Measurements from ENCODE around the gene SIM2.

SIM2 gene

GRCh38 chr21:36743008-36743407 is 44.1 kb downstream of the SIM2 start:
- DNase-seq: no peak

GRCh38 chr21:36743446-36743845 is 44.5 kb downstream of the SIM2 start:
- DNase-seq: no peak

DNA sequence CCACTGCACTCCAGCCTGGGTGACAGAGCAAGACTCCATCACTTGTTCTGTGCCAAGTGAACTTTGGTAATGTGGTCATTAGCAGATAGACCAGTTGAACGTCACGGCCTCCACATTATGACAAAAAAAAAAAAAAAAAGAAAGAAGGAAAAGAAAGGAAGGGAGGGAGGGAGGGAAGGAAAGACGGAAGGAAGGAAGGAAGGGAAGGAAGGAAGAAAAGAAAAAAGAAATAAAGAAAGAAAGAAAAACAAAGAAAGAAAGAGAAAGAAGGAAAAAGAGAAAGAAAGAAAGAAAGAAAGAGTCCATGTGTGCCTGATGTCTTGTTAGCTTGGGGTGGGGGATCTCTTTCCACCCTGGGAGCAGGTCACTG is 45.3 kb downstream of the SIM2 start:
- no peak for DNase-seq

GRCh38 chr21:36744560-36745231 is 45.8 kb downstream of the SIM2 start:
- DNase-seq: no peak

- no peak for DNase-seq
These were observed 46.5 kb downstream of the SIM2 start for GRCh38 chr21:36745459-36745858.

- no peak for DNase-seq
These were observed 48.3 kb downstream of the SIM2 start for GRCh38 chr21:36747041-36747814.

DNA sequence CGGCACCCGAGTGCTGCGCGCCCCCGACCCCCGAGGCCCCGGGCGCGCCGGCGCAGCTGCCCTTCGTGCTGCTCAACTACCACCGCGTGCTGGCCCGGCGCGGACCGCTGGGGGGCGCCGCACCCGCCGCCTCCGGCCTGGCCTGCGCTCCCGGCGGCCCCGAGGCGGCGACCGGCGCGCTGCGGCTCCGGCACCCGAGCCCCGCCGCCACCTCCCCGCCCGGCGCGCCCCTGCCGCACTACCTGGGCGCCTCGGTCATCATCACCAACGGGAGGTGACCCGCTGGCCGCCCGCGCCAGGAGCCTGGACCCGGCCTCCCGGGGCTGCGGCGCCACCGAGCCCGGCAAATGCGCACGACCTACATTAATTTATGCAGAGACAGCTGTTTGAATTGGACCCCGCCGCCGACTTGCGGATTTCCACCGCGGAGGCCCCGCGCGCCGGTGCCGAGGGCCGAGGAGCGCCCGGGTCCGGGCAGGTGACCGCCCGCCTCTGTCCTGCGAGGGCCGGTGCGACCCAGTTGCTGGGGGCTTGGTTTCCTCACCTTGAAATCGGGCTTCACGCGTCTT is 49.0 kb downstream of the SIM2 start:
- no peak for DNase-seq

GRCh38 chr21:36749935-36750575 is 51.1 kb downstream of the SIM2 start:
- DNase-seq: no peak

- DNase-seq: no peak
These were observed 51.7 kb downstream of the SIM2 start for GRCh38 chr21:36750576-36750959.

DNA sequence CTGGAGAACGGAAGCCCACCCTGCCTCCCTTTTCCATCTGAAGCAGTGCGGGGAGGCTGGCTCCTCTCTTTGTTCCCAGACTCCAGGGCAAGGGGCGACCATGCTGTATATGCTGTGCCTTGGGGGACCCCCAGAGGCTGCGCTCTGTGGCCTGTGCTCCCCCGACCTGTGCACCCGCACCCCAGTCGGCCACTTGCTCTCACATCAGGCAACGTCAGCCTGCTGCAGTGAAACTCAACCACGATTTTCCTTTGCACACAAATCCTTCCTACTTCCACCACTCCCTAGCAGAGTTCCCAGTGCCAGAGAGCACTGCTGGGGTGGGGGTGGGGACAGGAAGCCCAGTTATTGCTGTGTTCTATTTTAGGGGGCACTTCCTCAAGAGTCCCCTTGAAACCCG is 52.5 kb downstream of the SIM2 start:
- no peak for DNase-seq

DNA sequence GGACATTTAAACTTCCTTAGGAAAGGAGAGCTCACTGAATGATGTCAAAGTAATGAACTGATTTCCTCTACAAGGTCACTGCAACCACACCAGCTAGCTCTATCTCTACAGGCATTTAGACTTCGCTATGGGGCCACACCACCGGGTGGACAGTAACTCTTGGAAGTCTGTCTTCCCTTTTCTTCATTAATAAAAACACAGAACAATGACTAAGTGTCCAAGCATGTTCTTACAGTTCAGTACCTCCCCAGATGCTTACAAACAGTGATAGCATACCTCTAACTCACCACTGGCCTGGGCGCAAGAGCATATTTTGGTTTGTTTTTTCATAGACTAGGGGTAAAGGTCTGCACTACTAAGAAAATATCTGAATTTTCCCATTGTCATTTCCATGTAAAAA is 54.6 kb downstream of the SIM2 start:
- DNase-seq: no peak

DNA sequence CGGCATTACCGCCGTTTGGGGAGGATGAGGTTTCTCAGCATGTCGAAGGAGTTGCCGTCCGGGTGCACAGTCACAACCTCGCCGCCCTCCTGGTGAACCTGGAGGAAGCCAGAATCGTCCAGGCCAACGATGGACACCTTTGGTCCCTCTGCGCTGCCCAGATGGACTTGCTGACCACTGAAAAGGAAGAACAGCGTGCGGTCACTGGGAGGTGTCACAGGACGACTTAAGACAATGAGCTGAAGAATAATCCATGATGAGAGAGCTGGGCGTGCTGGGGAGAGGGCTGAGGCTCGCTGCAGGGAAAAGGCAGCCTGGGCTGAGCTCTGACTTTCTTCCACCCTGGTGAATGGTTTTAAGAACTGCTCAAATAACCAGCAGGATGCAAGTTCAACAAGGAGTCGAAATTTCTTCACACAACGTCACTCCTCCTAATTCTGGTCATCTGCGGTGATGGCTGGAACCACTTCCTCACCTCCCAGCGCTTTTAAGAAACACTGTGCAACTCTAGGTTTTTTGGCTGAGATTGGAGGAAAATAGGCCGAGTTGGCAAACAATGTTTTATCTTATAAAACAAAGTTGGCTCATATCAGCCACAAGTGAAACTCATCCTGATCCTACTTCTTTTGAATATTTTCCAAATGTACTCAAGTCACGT is 55.5 kb downstream of the SIM2 start:
- DNase-seq: no peak

DNA sequence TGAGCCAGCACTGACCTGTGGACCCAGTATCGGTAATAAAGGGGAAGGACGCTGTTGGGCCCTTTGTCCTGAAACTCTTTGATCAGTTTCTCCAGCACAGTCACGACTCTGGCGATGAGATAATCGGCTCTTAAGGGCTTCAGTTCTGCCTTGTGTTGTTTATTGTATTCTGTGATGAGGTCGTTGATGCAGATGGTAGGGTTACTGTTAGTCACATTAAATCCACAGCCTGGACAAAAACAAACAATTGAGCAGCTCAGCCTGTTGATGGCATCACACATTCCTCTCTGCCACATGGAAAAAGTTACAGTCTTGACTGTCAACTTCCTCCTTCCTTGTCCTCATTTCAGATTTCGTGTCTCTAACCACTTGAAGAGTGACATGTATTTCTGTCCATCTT is 57.6 kb downstream of the SIM2 start:
- DNase-seq: no peak

DNA sequence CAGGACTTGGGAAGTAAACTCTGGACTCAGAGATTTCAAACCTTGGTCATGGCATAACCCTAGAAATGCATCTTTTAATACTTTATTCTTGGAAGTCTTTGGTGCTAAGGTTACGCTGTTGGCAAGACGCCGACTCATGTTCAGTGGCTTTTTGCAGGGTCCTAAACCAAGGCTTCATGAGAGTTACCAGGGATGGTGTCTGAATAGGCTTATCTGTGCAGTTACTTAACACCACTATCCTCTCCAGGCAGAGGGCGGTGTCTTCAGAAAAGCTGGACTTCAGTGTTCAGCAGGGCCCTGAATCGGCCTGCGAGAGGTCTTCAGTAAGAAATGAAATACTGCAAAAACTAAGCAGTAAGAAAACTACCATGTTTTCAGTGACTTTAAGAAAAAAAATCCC is 58.3 kb downstream of the SIM2 start:
- DNase-seq: no peak

GRCh38 chr21:36759348-36760083 is 60.6 kb downstream of the SIM2 start:
- no peak for DNase-seq

- DNase-seq: no peak
These were observed 62.8 kb downstream of the SIM2 start for GRCh38 chr21:36761685-36762084.

- no peak for DNase-seq
These were observed 63.7 kb downstream of the SIM2 start for GRCh38 chr21:36762642-36763041.

GRCh38 chr21:36763305-36763704 is 64.4 kb downstream of the SIM2 start:
- no peak for DNase-seq

- no peak for DNase-seq
These were observed 66.3 kb downstream of the SIM2 start for GRCh38 chr21:36765229-36765628.

DNA sequence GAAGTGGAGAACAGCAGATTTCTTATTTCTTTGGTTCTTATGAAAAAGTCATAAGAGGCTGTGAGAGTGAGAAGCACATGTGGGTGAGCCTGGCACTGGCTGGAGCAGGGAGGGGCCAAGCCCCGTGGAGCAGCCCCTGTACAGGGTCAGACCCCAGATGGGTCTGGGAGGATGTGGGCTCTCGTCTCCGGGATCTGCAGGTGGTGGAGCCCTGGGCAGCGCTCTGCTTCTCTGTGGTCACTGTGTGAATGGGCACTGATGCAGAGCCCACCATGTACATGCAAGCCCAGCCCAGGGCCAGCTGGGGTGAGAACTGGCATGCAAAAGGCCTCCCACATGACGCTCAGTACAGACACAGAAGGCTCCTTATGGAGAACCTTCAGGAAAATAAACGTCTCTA is 67.6 kb downstream of the SIM2 start:
- no peak for DNase-seq

DNA sequence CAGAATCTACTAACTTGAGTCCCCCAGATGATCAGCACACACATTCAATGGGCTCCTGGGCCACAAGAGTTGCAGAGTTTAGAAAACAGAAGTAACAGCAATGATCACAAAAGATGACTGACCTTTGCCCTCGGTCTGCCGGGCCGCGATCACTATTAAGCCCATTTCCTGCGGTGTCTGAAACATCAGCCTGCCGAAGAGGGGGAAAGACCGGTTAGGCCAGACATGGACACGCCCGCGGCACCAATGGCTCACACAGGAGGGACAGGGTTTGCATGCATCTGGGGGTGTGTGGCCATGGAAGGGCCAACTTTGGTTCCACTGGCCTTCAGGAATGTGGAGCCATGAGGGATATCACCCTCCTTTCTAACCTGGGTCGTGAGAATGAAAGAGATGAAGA is 68.2 kb downstream of the SIM2 start:
- no peak for DNase-seq

DNA sequence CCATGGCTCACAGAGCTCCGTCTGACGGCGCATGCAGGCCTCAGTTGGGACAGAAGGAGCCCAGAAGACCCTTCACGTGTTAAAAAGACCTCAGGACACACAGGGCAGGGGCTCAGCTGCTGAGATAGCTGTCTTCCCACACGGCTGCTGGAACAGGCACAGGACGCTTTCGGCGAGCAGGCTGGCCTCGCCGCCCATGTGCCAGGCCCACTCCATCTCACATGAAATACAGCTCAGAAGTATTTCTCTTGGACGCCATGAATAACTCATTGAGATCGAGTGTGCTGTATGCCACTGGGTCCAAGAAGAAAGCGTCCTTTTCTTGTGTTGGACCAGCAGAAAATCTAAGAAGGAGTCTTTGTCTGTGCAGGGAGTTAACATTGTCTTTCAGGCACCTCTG is 69.6 kb downstream of the SIM2 start:
- no peak for DNase-seq
